ENCODE results near the gene CCNG1.
"Not testable (repeated sequence)": the region's sequence is repeated elsewhere in the genome, so short reads cannot be mapped to it uniquely, and the experiment has no call there.

CCNG1 gene, protein sequence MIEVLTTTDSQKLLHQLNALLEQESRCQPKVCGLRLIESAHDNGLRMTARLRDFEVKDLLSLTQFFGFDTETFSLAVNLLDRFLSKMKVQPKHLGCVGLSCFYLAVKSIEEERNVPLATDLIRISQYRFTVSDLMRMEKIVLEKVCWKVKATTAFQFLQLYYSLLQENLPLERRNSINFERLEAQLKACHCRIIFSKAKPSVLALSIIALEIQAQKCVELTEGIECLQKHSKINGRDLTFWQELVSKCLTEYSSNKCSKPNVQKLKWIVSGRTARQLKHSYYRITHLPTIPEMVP

DNA sequence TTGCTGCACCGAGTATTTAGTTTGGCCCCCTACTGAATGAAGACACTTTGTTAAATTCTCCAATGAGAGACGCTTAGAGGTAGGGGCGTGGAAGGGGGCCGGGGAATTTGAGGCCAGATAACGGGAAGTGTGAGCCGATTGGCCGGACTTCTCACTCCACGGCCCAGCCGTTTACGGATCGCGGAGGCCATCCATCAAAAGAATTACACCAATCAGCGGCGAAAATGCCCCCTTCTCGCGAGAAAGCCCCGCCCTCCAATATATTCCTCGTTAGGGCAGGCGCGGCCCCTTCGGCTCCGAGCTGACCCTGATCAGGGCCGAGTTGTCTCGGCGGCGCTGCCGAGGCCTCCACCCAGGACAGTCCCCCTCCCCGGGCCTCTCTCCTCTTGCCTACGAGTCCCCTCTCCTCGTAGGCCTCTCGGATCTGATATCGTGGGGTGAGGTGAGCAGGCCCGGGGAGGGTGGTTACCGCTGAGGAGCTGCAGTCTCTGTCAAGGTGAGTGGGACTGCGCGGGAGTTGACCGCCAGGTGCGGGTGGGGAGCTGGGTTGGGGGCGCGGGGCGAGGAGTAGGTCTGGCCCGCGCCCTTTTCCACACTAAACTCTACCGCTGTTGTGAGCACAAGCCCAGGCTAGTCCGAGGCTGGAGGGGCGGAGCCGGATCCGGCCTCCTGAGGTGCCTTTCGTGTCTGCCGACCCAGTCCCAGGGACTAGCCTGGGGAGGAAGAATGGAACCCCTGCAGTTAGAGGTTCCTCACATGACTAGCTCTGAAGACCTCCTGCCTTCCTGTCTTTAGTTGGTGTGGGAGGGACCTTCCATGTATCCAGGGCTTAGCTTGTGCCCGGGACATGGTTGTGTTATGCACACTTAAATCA, at the start of gene CCNG1:
CCNG1 (plus strand) TSS at position 287 of the 874 bp plus-strand sequence. CDS start 1,662 bp downstream, outside the sequence.
- Histone ChIP-seq H3K9me3 (ENCODE audit: control insufficient read depth in 1 of 2, low read length in 2 of 2) (no peaks in the 10 kb centered on the region), H3K27ac (ENCODE audit: low read length) (peak within 1 kb of the TSS; percentile 94), H3K36me3 (ENCODE audit: control insufficient read depth in 1 of 2, insufficient read depth in 2 of 2, low read length in 2 of 2) (peaks cover 9 to 17% of the 10 kb centered on the region in 2 donors), H3K4me3 (ENCODE audit: low read depth in 1 of 2, low read length in 2 of 2) (peak within 1 kb of the TSS; percentile 93 to 95), H3K27me3 (ENCODE audit: low read depth, low read length) (no peaks in the 10 kb centered on the region), H3K4me1 (ENCODE audit: control insufficient read depth in 1 of 2, insufficient read depth in 2 of 2, low read length in 2 of 2) (peaks cover 11 to 22% of the 10 kb centered on the region in 2 donors)

DNA sequence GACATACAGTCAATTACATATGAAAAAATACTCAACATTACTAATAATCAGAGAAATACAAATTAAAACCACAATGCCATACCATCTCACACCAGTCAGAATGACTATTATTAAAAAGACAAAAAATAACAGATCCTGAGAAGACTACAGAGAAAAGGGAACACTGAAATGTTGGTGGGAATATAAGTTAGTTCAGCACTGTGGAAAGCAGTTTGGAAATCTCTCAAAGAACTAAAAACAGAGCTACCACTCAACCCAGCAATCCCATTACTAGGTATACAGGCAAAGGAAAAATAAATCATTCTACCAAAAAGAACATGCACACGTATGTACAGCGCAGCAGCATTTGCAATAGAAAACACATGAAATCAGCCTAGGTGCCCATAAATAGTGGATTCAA, 41.6 kb upstream of the CCNG1 start:
- no peaks in the 10 kb centered on the region for H3K4me1 ChIP-seq (ENCODE audit: control insufficient read depth in 1 of 2, insufficient read depth in 2 of 2, low read length in 2 of 2)
- H3K4me3 ChIP-seq (ENCODE audit: low read depth in 1 of 2, low read length in 2 of 2), result no peak overlapping the region
- no peaks in the 10 kb centered on the region for H3K9me3 ChIP-seq (ENCODE audit: control insufficient read depth in 1 of 2, low read length in 2 of 2)
- no peaks in the 10 kb centered on the region for H3K27me3 ChIP-seq (ENCODE audit: low read depth, low read length)
- no peaks in the 10 kb centered on the region for H3K36me3 ChIP-seq (ENCODE audit: control insufficient read depth in 1 of 2, insufficient read depth in 2 of 2, low read length in 2 of 2)
- H3K27ac ChIP-seq (ENCODE audit: low read length), result no peak overlapping the region

DNA sequence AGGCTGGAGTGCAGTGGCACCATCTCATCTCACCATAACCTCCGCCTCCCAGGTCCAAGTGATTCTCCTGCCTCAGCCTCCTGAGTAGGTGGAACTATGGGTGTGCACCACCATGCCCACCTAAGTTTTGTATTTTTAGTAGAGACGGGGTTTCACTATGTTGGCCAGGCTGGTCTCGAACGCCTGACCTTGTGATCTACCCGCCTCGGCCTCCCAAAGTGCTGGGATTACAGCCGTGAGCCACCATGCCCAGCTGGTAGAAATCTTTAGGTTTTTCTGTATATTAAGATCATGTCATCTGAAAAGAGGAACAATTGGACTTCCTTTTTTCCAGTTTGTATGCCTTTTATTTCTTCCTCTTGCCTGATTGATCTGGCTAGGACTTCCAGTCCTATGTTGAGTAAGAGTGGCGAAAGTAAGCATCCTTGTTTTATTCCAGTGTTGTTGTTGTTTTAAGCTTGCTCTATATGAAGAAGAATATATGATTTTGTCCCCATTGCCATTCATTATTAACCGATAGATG, 40.5 kb upstream of the CCNG1 start:
- not testable (repeated sequence) for H3K9me3 ChIP-seq (ENCODE audit: control insufficient read depth in 1 of 2, low read length in 2 of 2); H3K4me3 ChIP-seq (ENCODE audit: low read depth in 1 of 2, low read length in 2 of 2); H3K4me1 ChIP-seq (ENCODE audit: control insufficient read depth in 1 of 2, insufficient read depth in 2 of 2, low read length in 2 of 2); H3K27ac ChIP-seq (ENCODE audit: low read length); H3K27me3 ChIP-seq (ENCODE audit: low read depth, low read length); H3K36me3 ChIP-seq (ENCODE audit: control insufficient read depth in 1 of 2, insufficient read depth in 2 of 2, low read length in 2 of 2)

DNA sequence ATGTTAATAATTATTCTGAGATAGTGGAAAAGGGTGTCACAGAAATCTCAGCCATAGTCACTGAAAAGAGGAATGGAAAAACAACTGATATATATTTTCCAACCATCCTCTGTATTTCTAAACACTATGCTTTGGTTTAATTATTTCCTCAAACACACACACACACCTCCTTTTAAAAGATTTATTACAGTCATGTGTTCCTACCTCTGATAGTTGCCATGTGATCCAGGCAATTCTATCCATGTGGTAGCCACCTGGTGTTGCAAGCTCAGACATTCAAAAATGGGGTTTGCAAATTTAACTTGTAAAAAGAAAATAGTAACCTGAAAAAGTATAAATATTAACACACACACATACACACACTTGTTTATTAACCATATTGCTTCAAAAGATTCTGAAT, 40.0 kb upstream of the CCNG1 start:
- Histone ChIP-seq H3K4me1 (ENCODE audit: control insufficient read depth in 1 of 2, insufficient read depth in 2 of 2, low read length in 2 of 2) (no peaks in the 10 kb centered on the region), H3K27ac (ENCODE audit: low read length) (no peak overlapping the region), H3K9me3 (ENCODE audit: control insufficient read depth in 1 of 2, low read length in 2 of 2) (no peaks in the 10 kb centered on the region), H3K4me3 (ENCODE audit: low read depth in 1 of 2, low read length in 2 of 2) (no peak overlapping the region), H3K36me3 (ENCODE audit: control insufficient read depth in 1 of 2, insufficient read depth in 2 of 2, low read length in 2 of 2) (no peaks in the 10 kb centered on the region), H3K27me3 (ENCODE audit: low read depth, low read length) (no peaks in the 10 kb centered on the region)

DNA sequence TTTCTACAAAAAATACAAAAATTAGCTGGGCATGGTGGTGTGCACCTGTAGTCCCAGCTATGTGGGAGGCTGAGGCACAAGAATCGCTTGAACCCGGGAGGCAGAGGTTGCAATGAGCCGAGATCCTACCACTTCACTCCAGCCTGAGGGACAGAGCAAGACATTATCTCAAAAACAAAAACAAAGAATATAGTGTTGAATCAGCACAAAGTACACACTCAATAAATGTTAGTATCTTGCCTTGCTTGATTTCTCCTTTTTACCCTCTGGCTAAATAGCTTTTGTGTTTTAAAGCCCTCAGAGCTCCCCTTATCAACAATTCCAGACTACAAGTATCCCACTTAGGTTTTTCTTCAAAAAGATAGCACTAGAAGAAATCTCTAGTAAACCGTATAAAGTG, 37.5 kb upstream of the CCNG1 start:
- Histone ChIP-seq H3K4me1 (ENCODE audit: control insufficient read depth in 1 of 2, insufficient read depth in 2 of 2, low read length in 2 of 2) (no peaks in the 10 kb centered on the region), H3K36me3 (ENCODE audit: control insufficient read depth in 1 of 2, insufficient read depth in 2 of 2, low read length in 2 of 2) (no peaks in the 10 kb centered on the region), H3K27ac (ENCODE audit: low read length) (no peak overlapping the region), H3K4me3 (ENCODE audit: low read depth in 1 of 2, low read length in 2 of 2) (no peak overlapping the region), H3K27me3 (ENCODE audit: low read depth, low read length) (no peaks in the 10 kb centered on the region), H3K9me3 (ENCODE audit: control insufficient read depth in 1 of 2, low read length in 2 of 2) (no peaks in the 10 kb centered on the region)

DNA sequence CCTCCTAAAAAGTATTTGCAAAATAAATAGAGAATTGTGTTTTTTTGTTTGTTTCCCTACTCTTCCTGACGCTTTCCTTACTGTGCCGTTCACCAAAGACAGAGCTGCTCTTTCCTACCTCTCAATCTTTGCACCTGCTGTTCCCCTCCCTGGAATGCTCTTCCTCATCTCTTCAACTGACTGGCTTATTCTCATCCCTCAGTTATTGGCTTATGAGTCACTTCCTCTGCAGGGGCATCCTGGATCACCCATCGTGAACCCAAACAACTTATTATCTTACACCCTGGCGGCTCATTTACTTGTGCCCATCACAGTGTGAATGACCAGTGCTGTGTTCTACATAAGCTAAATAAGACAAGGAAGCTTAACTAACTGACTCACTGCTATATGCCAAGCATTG, 36.1 kb upstream of the CCNG1 start:
- H3K9me3 ChIP-seq (ENCODE audit: control insufficient read depth in 1 of 2, low read length in 2 of 2), result no peaks in the 10 kb centered on the region
- H3K27ac ChIP-seq (ENCODE audit: low read length), result no peak overlapping the region
- H3K36me3 ChIP-seq (ENCODE audit: control insufficient read depth in 1 of 2, insufficient read depth in 2 of 2, low read length in 2 of 2), result no peaks in the 10 kb centered on the region
- H3K4me1 ChIP-seq (ENCODE audit: control insufficient read depth in 1 of 2, insufficient read depth in 2 of 2, low read length in 2 of 2), result no peaks in the 10 kb centered on the region
- H3K4me3 ChIP-seq (ENCODE audit: low read depth in 1 of 2, low read length in 2 of 2), result no peak overlapping the region
- no peaks in the 10 kb centered on the region for H3K27me3 ChIP-seq (ENCODE audit: low read depth, low read length)

DNA sequence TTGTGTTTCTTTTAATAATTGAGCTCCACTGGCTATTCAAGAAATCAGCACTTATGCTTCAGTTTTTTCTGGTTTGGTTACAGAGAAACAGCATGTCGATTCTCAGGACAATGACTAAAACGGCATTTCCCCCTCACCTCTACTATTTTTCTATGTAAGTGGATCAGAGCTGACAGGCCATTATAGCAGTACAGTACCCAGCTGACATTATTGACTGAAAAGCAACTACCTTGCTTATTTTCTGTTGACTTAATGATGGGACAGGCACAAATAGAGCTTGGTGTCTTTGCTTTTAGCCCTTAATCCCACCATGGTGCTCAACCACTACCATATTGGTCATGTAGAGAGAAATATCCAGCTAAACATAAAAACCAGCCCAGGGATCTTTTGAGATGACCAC, 35.4 kb upstream of the CCNG1 start:
- no peaks in the 10 kb centered on the region for H3K9me3 ChIP-seq (ENCODE audit: control insufficient read depth in 1 of 2, low read length in 2 of 2)
- no peaks in the 10 kb centered on the region for H3K4me1 ChIP-seq (ENCODE audit: control insufficient read depth in 1 of 2, insufficient read depth in 2 of 2, low read length in 2 of 2)
- no peak overlapping the region for H3K27ac ChIP-seq (ENCODE audit: low read length)
- no peak overlapping the region for H3K4me3 ChIP-seq (ENCODE audit: low read depth in 1 of 2, low read length in 2 of 2)
- H3K36me3 ChIP-seq (ENCODE audit: control insufficient read depth in 1 of 2, insufficient read depth in 2 of 2, low read length in 2 of 2), result no peaks in the 10 kb centered on the region
- no peaks in the 10 kb centered on the region for H3K27me3 ChIP-seq (ENCODE audit: low read depth, low read length)

DNA sequence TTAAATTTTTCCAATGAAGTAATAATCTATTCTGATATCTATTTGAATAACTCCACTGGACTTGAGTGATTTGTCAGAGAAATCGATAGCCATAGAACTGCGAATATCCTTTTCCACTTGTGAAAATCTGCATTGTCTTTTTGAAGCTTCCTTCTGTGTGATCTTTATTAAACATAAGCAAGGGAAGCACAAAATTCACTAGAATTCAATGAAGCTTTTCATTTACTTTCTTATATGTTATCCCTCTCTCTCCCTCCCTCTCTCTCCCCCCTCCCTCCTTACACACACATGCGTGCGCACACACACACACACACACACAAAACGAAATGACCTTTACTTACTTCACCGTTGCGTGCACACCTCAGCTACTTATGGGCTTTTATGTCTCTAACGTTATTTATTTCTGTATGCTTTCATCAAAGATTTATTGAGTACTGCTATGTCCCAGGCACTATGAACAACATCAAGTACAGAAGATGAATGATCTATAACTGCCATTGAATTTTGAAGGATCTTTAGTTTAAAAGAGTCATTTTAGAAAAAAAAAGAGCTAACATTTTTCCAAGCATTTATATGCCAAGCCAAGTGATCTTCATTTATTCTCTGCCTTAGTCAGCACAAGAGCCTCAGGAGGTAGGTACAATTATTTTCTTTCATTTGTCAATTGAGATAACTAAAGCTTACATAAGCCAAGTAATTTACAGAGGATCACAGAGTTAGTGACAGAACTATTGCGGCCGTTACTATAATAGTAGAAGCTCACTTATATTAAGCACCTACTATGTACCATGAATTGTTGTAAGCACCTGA, 32.8 kb upstream of the CCNG1 start:
- Histone ChIP-seq H3K27me3 (ENCODE audit: low read depth, low read length) (no peaks in the 10 kb centered on the region), H3K36me3 (ENCODE audit: control insufficient read depth in 1 of 2, insufficient read depth in 2 of 2, low read length in 2 of 2) (no peaks in the 10 kb centered on the region), H3K4me3 (ENCODE audit: low read depth in 1 of 2, low read length in 2 of 2) (no peak overlapping the region), H3K4me1 (ENCODE audit: control insufficient read depth in 1 of 2, insufficient read depth in 2 of 2, low read length in 2 of 2) (no peaks in the 10 kb centered on the region), H3K9me3 (ENCODE audit: control insufficient read depth in 1 of 2, low read length in 2 of 2) (no peaks in the 10 kb centered on the region), H3K27ac (ENCODE audit: low read length) (no peak overlapping the region)

DNA sequence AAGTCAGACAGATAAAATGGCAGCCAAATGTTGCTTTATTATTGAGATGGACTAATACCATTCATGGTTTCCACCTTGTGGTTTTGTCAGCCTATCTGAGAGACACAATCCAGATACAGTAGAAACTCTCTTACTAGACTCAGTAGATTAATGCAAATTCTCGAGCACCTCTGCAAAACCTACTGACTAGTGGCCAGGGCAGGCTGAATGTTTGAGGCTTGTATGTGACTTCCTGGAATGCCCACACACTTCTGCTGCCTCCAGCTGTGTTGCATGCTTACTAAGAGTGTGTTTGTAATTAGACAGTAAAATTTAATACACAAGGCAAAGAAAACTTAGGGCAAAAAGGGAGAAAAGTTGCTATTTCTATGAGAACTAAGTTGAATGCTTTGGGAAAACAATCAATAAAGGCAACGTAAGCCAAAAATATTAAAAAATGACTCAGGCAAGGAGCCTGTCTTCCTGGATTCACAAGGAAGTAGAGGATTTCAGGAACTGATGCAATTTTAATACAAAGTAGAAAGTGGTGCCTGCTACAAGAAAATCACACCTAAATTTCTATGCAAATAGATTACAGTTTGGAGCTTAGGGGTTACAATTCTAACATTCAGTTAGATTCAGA, 30.2 kb upstream of the CCNG1 start:
- Histone ChIP-seq H3K27me3 (ENCODE audit: low read depth, low read length) (no peaks in the 10 kb centered on the region), H3K9me3 (ENCODE audit: control insufficient read depth in 1 of 2, low read length in 2 of 2) (no peaks in the 10 kb centered on the region), H3K4me1 (ENCODE audit: control insufficient read depth in 1 of 2, insufficient read depth in 2 of 2, low read length in 2 of 2) (no peaks in the 10 kb centered on the region), H3K27ac (ENCODE audit: low read length) (no peak overlapping the region), H3K4me3 (ENCODE audit: low read depth in 1 of 2, low read length in 2 of 2) (no peak overlapping the region), H3K36me3 (ENCODE audit: control insufficient read depth in 1 of 2, insufficient read depth in 2 of 2, low read length in 2 of 2) (no peaks in the 10 kb centered on the region)

DNA sequence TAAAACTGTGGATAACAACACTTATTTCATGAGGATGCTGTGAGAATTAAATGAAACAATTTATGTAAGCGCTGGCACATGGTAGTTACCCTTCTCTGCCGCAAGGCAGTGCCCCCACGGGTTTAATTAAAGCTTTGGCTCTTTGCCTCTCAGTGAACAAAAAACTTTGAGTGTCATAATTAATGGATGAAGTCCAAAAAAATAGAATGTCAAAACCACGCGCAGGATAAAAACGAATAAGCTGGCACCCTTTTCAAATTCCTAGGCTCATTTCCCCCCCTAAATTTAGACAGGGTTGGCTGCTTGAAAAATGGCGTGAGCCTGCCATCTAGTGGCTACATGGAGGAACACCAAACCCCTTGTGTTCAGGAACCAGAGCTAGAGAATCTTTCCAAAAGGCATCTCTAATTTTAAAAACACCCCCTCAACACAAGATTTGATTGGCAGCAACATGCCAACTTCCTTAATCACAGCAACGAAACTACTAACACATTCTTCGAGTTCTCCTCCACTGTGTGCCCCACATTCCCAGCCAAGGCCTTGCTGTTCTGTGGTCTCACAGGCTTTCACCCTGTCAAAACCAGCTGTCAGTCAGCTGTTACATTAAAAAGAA, 29.0 kb upstream of the CCNG1 start:
- Histone ChIP-seq H3K27me3 (ENCODE audit: low read depth, low read length) (no peaks in the 10 kb centered on the region), H3K27ac (ENCODE audit: low read length) (no peak overlapping the region), H3K4me1 (ENCODE audit: control insufficient read depth in 1 of 2, insufficient read depth in 2 of 2, low read length in 2 of 2) (no peaks in the 10 kb centered on the region), H3K4me3 (ENCODE audit: low read depth in 1 of 2, low read length in 2 of 2) (no peak overlapping the region), H3K36me3 (ENCODE audit: control insufficient read depth in 1 of 2, insufficient read depth in 2 of 2, low read length in 2 of 2) (no peaks in the 10 kb centered on the region), H3K9me3 (ENCODE audit: control insufficient read depth in 1 of 2, low read length in 2 of 2) (no peaks in the 10 kb centered on the region)

Measured in muscle layer of duodenum (tissue), 2 donors.